PC-3 (cell line): Measurements from ENCODE around the gene IL6ST. TPM values are rescaled to one million over a fixed set of nuclear protein-coding genes. Genes with fewer than 3 reads are reported as not detected.
"Not testable (repeated sequence)": the region's sequence is repeated elsewhere in the genome, so short reads cannot be mapped to it uniquely, and the experiment has no call there.

Experiments
- ATAC-seq: fragments of 200-7000 bp; cut with Tn5 transposase; 2 replicates; pipeline ENCODE4 v1.9.1; 2020; ENCODE audit warnings: mild to moderate bottlenecking, moderate library complexity
- BruUV-seq: library from RNA; stranded (reverse); fragments of 400-500 nt; replicated peaks from 2 replicates; lab custom pipeline; 2021; lab: Mats Ljungman, UMichigan
- CTCF ChIA-PET: fragments of 300-600 bp; sonication (Branson Sonifier 250); formaldehyde crosslinking; loops from one replicate; lab custom pipeline; 2022; ENCODE audit warnings: antibody characterized with exemption; lab: Charles Lee
- POLR2A ChIA-PET: fragments of 300-600 bp; sonication (Branson Sonifier 250); formaldehyde crosslinking; loops from one replicate; lab custom pipeline; 2022; ENCODE audit warnings: antibody characterized with exemption; ENCODE audit not compliant: unreplicated experiment; lab: Charles Lee
- DNase-seq: peaks from one replicate; pipeline ENCODE4 v3.0.0-alpha.2; 2015
- H2AFZ ChIP-seq: fragments of 300-600 bp; sonication (generic); 2 replicates; pipeline ENCODE4 v1.6.0; 2016; ENCODE audit warnings: antibody characterized with exemption, low read length
- H3F3A ChIP-seq: fragments of 300-600 bp; sonication (generic); one replicate; pipeline ENCODE4 v1.6.0; 2017; ENCODE audit warnings: antibody characterized with exemption, low read length, control low read depth, mild to moderate bottlenecking; ENCODE audit not compliant: unreplicated experiment
- H3K27ac ChIP-seq: fragments of 300-600 bp; sonication (generic); 2 replicates; pipeline ENCODE4 v1.5.1; 2016; ENCODE audit warnings: mild to moderate bottlenecking, low read length
- H3K27me3 ChIP-seq: fragments of 300-600 bp; sonication (generic); 2 replicates; pipeline ENCODE4 v1.6.1; 2016; ENCODE audit warnings: low read length, mixed read lengths
- H3K36me3 ChIP-seq: fragments of 300-600 bp; sonication (generic); 2 replicates; pipeline ENCODE4 v1.6.1; 2016; ENCODE audit warnings: low read depth, mixed run types, low read length, mixed read lengths
- H3K4me1 ChIP-seq: fragments of 300-600 bp; sonication (generic); 2 replicates; pipeline ENCODE4 v1.5.1; 2016; ENCODE audit warnings: low read length; ENCODE audit not compliant: insufficient read depth
- H3K4me2 ChIP-seq: fragments of 300-600 bp; sonication (generic); 2 replicates; pipeline ENCODE4 v1.6.0; 2016; ENCODE audit warnings: low read length
- H3K4me3 ChIP-seq: fragments of 300-600 bp; sonication (generic); 2 replicates; pipeline ENCODE4 v1.5.1; 2016; ENCODE audit warnings: mild to moderate bottlenecking, low read length, mixed read lengths
- H3K79me2 ChIP-seq: fragments of 300-600 bp; sonication (generic); 2 replicates; pipeline ENCODE4 v1.6.1; 2017; ENCODE audit warnings: low read length, mixed read lengths
- H3K9ac ChIP-seq: fragments of 300-600 bp; sonication (generic); 2 replicates; pipeline ENCODE4 v1.6.0; 2016; ENCODE audit warnings: mild to moderate bottlenecking, low read length
- H3K9me2 ChIP-seq: fragments of 300-600 bp; sonication (generic); replicated peaks from 2 replicates; pipeline ENCODE4 v1.6.1; 2016; ENCODE audit warnings: mixed run types, low read length, mixed read lengths
- H3K9me3 ChIP-seq: fragments of 300-600 bp; sonication (generic); 2 replicates; pipeline ENCODE4 v1.6.1; 2016; ENCODE audit warnings: low read length, mixed read lengths
- H4K20me1 ChIP-seq: fragments of 300-600 bp; sonication (generic); 2 replicates; pipeline ENCODE4 v1.6.1; 2016; ENCODE audit warnings: low read length, mixed read lengths
- CTCF ChIP-seq: fragments of 300-600 bp; sonication (generic); conservative IDR thresholded peaks from 2 replicates; pipeline ENCODE4 v1.5.1; 2017; ENCODE audit warnings: antibody characterized with exemption, low read depth, mild to moderate bottlenecking, low read length
- EZH2 ChIP-seq: fragments of 300-600 bp; sonication (generic); IDR thresholded peaks from one replicate; pipeline ENCODE4 v1.6.1; 2017; ENCODE audit warnings: antibody characterized with exemption, mild to moderate bottlenecking, low read length; ENCODE audit not compliant: unreplicated experiment
- EZH2phosphoT487 ChIP-seq: fragments of 300-600 bp; sonication (generic); IDR thresholded peaks from 2 replicates; pipeline ENCODE4 v1.6.1; 2018; ENCODE audit warnings: mild to moderate bottlenecking, antibody characterized with exemption, low read length, borderline replicate concordance
- intact Hi-C: fragments of 100-400 bp; cut with micrococcal nuclease; formaldehyde crosslinking; loops from 2 replicates; pipeline ENCODE4 v1.9.0; 2023
- total RNA-seq: library from RNA; depleted of rRNA; stranded (reverse); fragments of >200 nt; gene quantifications from 2 replicates; pipeline ENCODE4 v1.2.3, GENCODE V29; 2014

IL6ST gene
- total RNA-seq, 1 experiment from 2014 or later = 28.0 TPM

GRCh38 chr5:56037531-56038010 is 42.8 kb upstream of the IL6ST start:
- CTCF ChIA-PET = no interaction called here
- TF ChIP-seq EZH2 (no peak), CTCF (no peak), EZH2phosphoT487 (no peak)
- no peak overlapping the region for H3K27ac ChIP-seq
- no peak overlapping the region for H3K4me3 ChIP-seq
- no peaks in the 10 kb centered on the region for H3K27me3 ChIP-seq
- H3F3A ChIP-seq = no peaks in the 10 kb centered on the region
- no peak overlapping the region for H2AFZ ChIP-seq
- no peak overlapping the region for H3K4me2 ChIP-seq
- no peaks in the 10 kb centered on the region for H3K36me3 ChIP-seq
- no peaks in the 10 kb centered on the region for H3K79me2 ChIP-seq
- no peaks in the 10 kb centered on the region for H3K9me2 ChIP-seq
- DNase-seq (no peak), ATAC-seq (no peak)
- no peaks in the 10 kb centered on the region for H4K20me1 ChIP-seq
- BruUV-seq = no TSS peak
- H3K9ac ChIP-seq = no peak overlapping the region
- POLR2A ChIA-PET = no interaction called here
- peaks cover 7% of the 10 kb centered on the region for H3K4me1 ChIP-seq
- intact Hi-C loops = no loop called here
- H3K9me3 ChIP-seq = no peaks in the 10 kb centered on the region

- POLR2A ChIA-PET, H3K4me3 ChIP-seq, H3K27ac ChIP-seq, H3K27me3 ChIP-seq, DNase-seq, ATAC-seq, H2AFZ ChIP-seq, H3K4me2 ChIP-seq, H3K79me2 ChIP-seq, CTCF ChIA-PET, H3K9me2 ChIP-seq, H3K9ac ChIP-seq, H4K20me1 ChIP-seq, H3K4me1 ChIP-seq, H3K9me3 ChIP-seq, BruUV-seq, H3K36me3 ChIP-seq, intact Hi-C loops, H3F3A ChIP-seq: not testable (repeated sequence)
Measured at GRCh38 chr5:56035394-56035793, 40.6 kb upstream of the IL6ST start.

- H3K4me2 ChIP-seq, H3K9me3 ChIP-seq, H3K79me2 ChIP-seq, BruUV-seq, H3K9ac ChIP-seq, DNase-seq, H3K27ac ChIP-seq, H3K9me2 ChIP-seq, H3F3A ChIP-seq, H4K20me1 ChIP-seq, H2AFZ ChIP-seq, ATAC-seq, H3K27me3 ChIP-seq, H3K4me3 ChIP-seq, H3K36me3 ChIP-seq, CTCF ChIA-PET, POLR2A ChIA-PET, intact Hi-C loops: not testable (repeated sequence)
- peaks cover 10% of the 10 kb centered on the region for H3K4me1 ChIP-seq
Measured at GRCh38 chr5:56029871-56030630, 35.3 kb upstream of the IL6ST start.
